Superior temporal gyrus (tissue), 1 donor: Measurements from ENCODE around the gene IL12A.

Experiments used
- DNase-seq: peaks from one replicate; pipeline ENCODE4 v3.0.0-alpha.2; 2016; ENCODE audit errors: extremely low spot score

The IL12A gene

GRCh38 chr3:159988617-159989271, at the start of gene IL12A:
TSS of gene IL12A (plus strand) at chr3:159988835.
- peak; percentile 79 for DNase-seq

GRCh38 chr3:159941038-159942000, 47.3 kb upstream of the IL12A start:
- DNase-seq: no peak

GRCh38 chr3:159944781-159945180, 43.9 kb upstream of the IL12A start:
- DNase-seq: no peak

- no peak for DNase-seq
These were observed 42.7 kb upstream of the IL12A start for GRCh38 chr3:159945930-159946329.

- DNase-seq: no peak
These were observed 41.4 kb upstream of the IL12A start for GRCh38 chr3:159947220-159947619.

GRCh38 chr3:159948429-159949144, 40.0 kb upstream of the IL12A start:
- DNase-seq: no peak

GRCh38 chr3:159950156-159950898, 38.3 kb upstream of the IL12A start:
- no peak for DNase-seq

- DNase-seq: no peak
These were observed 37.1 kb upstream of the IL12A start for GRCh38 chr3:159951540-159951939.

GRCh38 chr3:159953325-159954085, 35.1 kb upstream of the IL12A start:
- no peak for DNase-seq

- DNase-seq: no peak
These were observed 28.2 kb upstream of the IL12A start for GRCh38 chr3:159960188-159961148.

GRCh38 chr3:159964166-159964973, 24.3 kb upstream of the IL12A start:
- no peak for DNase-seq

GRCh38 chr3:159971311-159971710, 17.3 kb upstream of the IL12A start:
- no peak for DNase-seq

- no peak for DNase-seq
These were observed 11.3 kb upstream of the IL12A start for GRCh38 chr3:159977295-159977694.

- no peak for DNase-seq
These were observed 10.3 kb upstream of the IL12A start for GRCh38 chr3:159978353-159978752.

GRCh38 chr3:159978918-159979703, 9.5 kb upstream of the IL12A start:
- DNase-seq: no peak

GRCh38 chr3:159982442-159982974, 6.1 kb upstream of the IL12A start:
- DNase-seq: no peak

- no peak for DNase-seq
These were observed 1.3 kb upstream of the IL12A start for GRCh38 chr3:159987291-159987711.
